NB4 (cell line): ENCODE data around the gene GPR78.

Source experiments
- DNase-seq: peaks from one replicate; pipeline ENCODE4 v3.0.0; 2010; ENCODE audit warnings: low read depth
- H3K4me3 ChIP-seq: one replicate; pipeline ENCODE4 v1.5.1; 2011; ENCODE audit warnings: mild to moderate bottlenecking, low read depth, low read length, moderate library complexity
- MYC ChIP-seq: IDR thresholded peaks from 2 replicates; pipeline ENCODE4 v1.6.1; 2011; ENCODE audit warnings: low read depth, low read length
- POLR2A ChIP-seq: IDR thresholded peaks from 2 replicates; pipeline ENCODE4 v1.6.1; 2011; ENCODE audit warnings: mild to moderate bottlenecking; ENCODE audit not compliant: insufficient read length; ENCODE audit errors: extremely low read depth
- TF ChIP-seq, protein P1 (sequence below): IDR thresholded peaks from 2 replicates; pipeline ENCODE4 v1.6.1; 2011; ENCODE audit warnings: low read depth, low read length
- TF ChIP-seq, protein P2 (sequence below): IDR thresholded peaks from one replicate; pipeline ENCODE4 v1.5.1; 2012; ENCODE audit warnings: low read depth, low read length

Gene GPR78

GRCh38 chr4:8582016-8582415 is 1.8 kb downstream of the GPR78 start:
- H3K4me3 ChIP-seq: no peak overlapping the region
- no peak for DNase-seq
- TF ChIP-seq POLR2A: no peak
- TF ChIP-seq, protein P1, sequence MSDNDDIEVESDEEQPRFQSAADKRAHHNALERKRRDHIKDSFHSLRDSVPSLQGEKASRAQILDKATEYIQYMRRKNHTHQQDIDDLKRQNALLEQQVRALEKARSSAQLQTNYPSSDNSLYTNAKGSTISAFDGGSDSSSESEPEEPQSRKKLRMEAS: no peak
- no peak for TF ChIP-seq MYC
- TF ChIP-seq, protein P2, sequence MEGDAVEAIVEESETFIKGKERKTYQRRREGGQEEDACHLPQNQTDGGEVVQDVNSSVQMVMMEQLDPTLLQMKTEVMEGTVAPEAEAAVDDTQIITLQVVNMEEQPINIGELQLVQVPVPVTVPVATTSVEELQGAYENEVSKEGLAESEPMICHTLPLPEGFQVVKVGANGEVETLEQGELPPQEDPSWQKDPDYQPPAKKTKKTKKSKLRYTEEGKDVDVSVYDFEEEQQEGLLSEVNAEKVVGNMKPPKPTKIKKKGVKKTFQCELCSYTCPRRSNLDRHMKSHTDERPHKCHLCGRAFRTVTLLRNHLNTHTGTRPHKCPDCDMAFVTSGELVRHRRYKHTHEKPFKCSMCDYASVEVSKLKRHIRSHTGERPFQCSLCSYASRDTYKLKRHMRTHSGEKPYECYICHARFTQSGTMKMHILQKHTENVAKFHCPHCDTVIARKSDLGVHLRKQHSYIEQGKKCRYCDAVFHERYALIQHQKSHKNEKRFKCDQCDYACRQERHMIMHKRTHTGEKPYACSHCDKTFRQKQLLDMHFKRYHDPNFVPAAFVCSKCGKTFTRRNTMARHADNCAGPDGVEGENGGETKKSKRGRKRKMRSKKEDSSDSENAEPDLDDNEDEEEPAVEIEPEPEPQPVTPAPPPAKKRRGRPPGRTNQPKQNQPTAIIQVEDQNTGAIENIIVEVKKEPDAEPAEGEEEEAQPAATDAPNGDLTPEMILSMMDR: no peak

- H3K4me3 ChIP-seq: no peak overlapping the region
- no peak for TF ChIP-seq POLR2A
- no peak for DNase-seq
These were observed 2.2 kb downstream of the GPR78 start for GRCh38 chr4:8582436-8582835.

- no peak overlapping the region for H3K4me3 ChIP-seq
- TF ChIP-seq MYC: no peak
- TF ChIP-seq POLR2A: no peak
- TF ChIP-seq, protein P1: no peak
- TF ChIP-seq, protein P2: no peak
- DNase-seq: no peak
These were observed 2.9 kb downstream of the GPR78 start for GRCh38 chr4:8582941-8583654.

- DNase-seq: no peak
- TF ChIP-seq MYC: no peak
- TF ChIP-seq, protein P2: no peak
- TF ChIP-seq, protein P1: no peak
- TF ChIP-seq POLR2A: no peak
These were observed 3.4 kb downstream of the GPR78 start for GRCh38 chr4:8583655-8584025.

GRCh38 chr4:8585186-8585585 is 5.0 kb downstream of the GPR78 start:
- DNase-seq: no peak
- H3K4me3 ChIP-seq: no peak overlapping the region
- TF ChIP-seq, protein P1: no peak
- TF ChIP-seq, protein P2: peak; percentile 25

More at GRCh38 chr4:8583655-8584025, 3.4 kb downstream of the GPR78 start:
- H3K4me3 ChIP-seq: no peak overlapping the region

DNA sequence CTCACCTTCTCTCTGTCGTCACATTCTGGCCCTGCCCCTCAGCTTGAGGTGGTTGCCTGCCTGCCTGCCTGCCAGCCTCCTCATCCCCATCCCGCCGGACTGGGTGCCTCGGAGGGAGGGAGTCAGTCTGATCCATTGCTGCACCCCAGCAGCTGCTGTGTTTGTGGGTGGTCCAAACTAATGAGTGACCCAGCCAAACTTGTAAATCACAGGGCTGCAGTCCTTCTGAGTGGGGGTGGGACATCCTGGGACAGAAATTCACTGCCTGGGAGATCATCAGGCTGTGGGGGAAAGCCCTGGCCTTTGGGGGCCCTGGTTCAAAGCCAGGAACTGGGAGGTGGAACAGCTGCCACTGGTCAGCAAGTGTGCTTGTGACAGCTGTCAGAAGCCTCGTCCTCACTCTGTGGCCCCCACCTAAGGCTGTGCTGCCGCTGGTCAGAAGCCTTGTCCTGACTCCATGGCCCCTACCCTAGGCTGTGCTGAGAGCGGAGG is 5.6 kb downstream of the GPR78 start:
- no peak for DNase-seq
- TF ChIP-seq POLR2A (no peak), MYC (no peak)
- TF ChIP-seq, protein P2: no peak
- TF ChIP-seq, protein P1: no peak
- H3K4me3 ChIP-seq: no peak overlapping the region
